ENCODE data around the gene MRPS17. TPM values are rescaled to one million over a fixed set of nuclear protein-coding genes. Genes with fewer than 3 reads are reported as not detected.
A peak's percentile ranks its signal among the peaks of the same experiment; 100 is the strongest.

Gene MRPS17
- total and polyA plus RNA-seq, 5 donors, result 16.6 to 22.2 (median 19.1) TPM

GRCh38 chr7:55953707-55954475, 2.2 kb downstream of the MRPS17 start:
- Histone ChIP-seq H3K9me3 (ENCODE audit: control insufficient read depth, low read length) (no peaks in the 10 kb centered on the region), H3K4me1 (ENCODE audit: control insufficient read depth, insufficient read depth, low read length) (no peaks in the 10 kb centered on the region), H3K27me3 (ENCODE audit: control insufficient read depth, insufficient read depth) (no peaks in the 10 kb centered on the region), H3K4me3 (ENCODE audit: low read length) (no peak overlapping the region), H3K27ac (ENCODE audit: low read length) (no peak overlapping the region)
- ATAC-seq (no peak), DNase-seq (no peak)
- intact Hi-C loops (cut with DNase I), result loop anchor here in 1 of 4 donors (10.0 kb wide), 1 partner anchor 69 kb away; the partner anchor contains the start of gene ZNF713
- 89% methylated on average over 11 of the region's 11 CpGs for WGBS

- Histone ChIP-seq H3K27ac (ENCODE audit: low read length) (no peak overlapping the region), H3K27me3 (ENCODE audit: control insufficient read depth, insufficient read depth) (no peaks in the 10 kb centered on the region), H3K4me3 (ENCODE audit: low read length) (no peak overlapping the region), H3K9me3 (ENCODE audit: control insufficient read depth, low read length) (no peaks in the 10 kb centered on the region), H3K4me1 (ENCODE audit: control insufficient read depth, insufficient read depth, low read length) (no peaks in the 10 kb centered on the region)
- ATAC-seq (no peak), DNase-seq (no peak)
- intact Hi-C loops (cut with DNase I), result loop anchor here in 1 of 4 donors (10.0 kb wide), 1 partner anchor 72 kb away; the partner anchor contains the start of gene ZNF713
- WGBS, result 89% methylated on average over 4 of the region's 4 CpGs
Observed at GRCh38 chr7:55957190-55957589, 5.5 kb downstream of the MRPS17 start.

- H3K4me3 ChIP-seq (ENCODE audit: low read length), result no peak overlapping the region
- ATAC-seq (no peak), DNase-seq (no peak)
- 72% methylated on average over 3 of the region's 3 CpGs for WGBS
- no peak overlapping the region for H3K27ac ChIP-seq (ENCODE audit: low read length)
- H3K27me3 ChIP-seq (ENCODE audit: control insufficient read depth, insufficient read depth), result no peaks in the 10 kb centered on the region
- H3K4me1 ChIP-seq (ENCODE audit: control insufficient read depth, insufficient read depth, low read length), result no peaks in the 10 kb centered on the region
- H3K9me3 ChIP-seq (ENCODE audit: control insufficient read depth, low read length), result no peaks in the 10 kb centered on the region
- intact Hi-C loops (cut with DNase I), result no loop called here
Observed at GRCh38 chr7:55962014-55962413, 10.3 kb downstream of the MRPS17 start.

GRCh38 chr7:55963584-55964168, 12.0 kb downstream of the MRPS17 start:
- no peak for DNase-seq
- Histone ChIP-seq H3K27me3 (ENCODE audit: control insufficient read depth, insufficient read depth) (no peaks in the 10 kb centered on the region), H3K27ac (ENCODE audit: low read length) (peak overlapping the region; percentile 100), H3K4me3 (ENCODE audit: low read length) (peak overlapping the region; percentile 99), H3K4me1 (ENCODE audit: control insufficient read depth, insufficient read depth, low read length) (peaks cover 2% of the 10 kb centered on the region), H3K9me3 (ENCODE audit: control insufficient read depth, low read length) (no peaks in the 10 kb centered on the region)
- 75% methylated on average over 15 of the region's 15 CpGs for WGBS
- no peak for ATAC-seq
- intact Hi-C loops (cut with DNase I), result no loop called here

DNA sequence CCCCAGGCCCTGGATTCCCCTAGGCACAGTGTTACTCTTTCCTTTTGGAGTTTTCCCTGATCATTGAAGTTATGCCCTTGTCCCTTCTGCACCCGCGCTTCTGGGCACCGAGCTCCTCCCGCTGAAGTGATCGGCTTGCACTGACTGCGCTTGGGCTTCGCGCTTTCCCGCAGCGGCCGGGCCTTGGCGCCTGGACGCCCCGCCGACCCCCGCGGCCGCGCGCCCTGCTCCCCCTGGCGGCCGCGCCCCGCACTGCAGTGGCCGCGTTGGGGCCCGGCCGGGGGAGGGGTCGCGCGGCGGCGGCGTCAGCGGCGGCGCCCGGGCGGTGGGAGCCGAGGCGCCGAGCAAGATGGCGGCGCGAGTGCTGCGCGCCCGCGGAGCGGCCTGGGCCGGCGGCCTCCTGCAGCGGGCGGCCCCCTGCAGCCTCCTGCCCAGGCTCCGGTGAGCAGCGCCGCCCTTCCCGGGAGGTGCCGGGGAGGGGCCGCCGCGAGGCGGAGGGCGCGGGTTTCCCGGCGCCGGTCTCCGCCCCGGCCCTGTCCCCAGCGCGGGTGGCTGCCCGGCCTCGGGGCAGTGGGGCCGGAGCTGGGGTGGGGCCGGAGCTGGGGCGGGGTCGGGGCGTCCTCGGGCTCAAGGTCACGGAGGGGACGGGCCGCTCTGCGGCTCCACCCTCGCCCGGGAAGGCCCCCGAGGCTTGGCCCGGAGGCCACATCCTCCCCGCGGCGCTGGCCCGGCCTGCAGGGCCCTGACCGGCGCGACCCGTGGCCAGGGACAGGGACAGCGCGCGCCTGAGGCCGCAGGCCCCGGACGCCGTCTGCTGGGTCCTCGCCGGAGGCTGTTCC, 12.8 kb downstream of the MRPS17 start, which contains the start of gene NIPSNAP2:
Gene NIPSNAP2 (plus strand): TSS at position 325 of the 839 bp plus-strand sequence. CDS start 25 bp downstream, at position 350.
- peak within 1 kb of the TSS; percentile 100 for H3K27ac ChIP-seq (ENCODE audit: low read length)
- peak within 1 kb of the TSS; percentile 99 for H3K4me3 ChIP-seq (ENCODE audit: low read length)
- H3K27me3 ChIP-seq (ENCODE audit: control insufficient read depth, insufficient read depth), result no peaks in the 10 kb centered on the region
- intact Hi-C loops (cut with DNase I), result no loop called here
- H3K9me3 ChIP-seq (ENCODE audit: control insufficient read depth, low read length), result no peaks in the 10 kb centered on the region
- peak; percentile 96 to 98 for ATAC-seq
- peak; percentile 89 to 95 (median 94) for DNase-seq
- under 1% methylated on average over 105 of the region's 105 CpGs for WGBS
- H3K4me1 ChIP-seq (ENCODE audit: control insufficient read depth, insufficient read depth, low read length), result peaks cover 3% of the 10 kb centered on the region

DNA sequence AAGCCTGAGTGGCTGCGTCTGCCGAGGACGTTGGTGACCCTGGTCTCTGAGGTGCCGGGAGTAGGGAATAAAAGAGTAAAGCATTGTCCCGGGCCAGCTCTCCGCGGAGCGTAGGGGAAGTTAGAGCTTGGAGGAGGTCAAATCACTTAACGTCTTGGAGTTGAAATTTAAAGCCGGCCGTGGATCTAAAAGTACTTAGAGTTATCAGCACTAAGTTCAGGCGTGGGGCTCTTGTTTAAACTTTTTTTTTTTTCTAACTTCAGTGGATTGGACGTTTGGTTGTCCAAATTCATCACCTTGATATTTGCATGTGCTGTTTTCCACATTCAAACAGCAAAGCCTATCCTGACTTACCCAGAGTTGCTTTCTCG, 13.4 kb downstream of the MRPS17 start:
- H3K27me3 ChIP-seq (ENCODE audit: control insufficient read depth, insufficient read depth), result no peaks in the 10 kb centered on the region
- intact Hi-C loops (cut with DNase I), result no loop called here
- ATAC-seq (no peak), DNase-seq (no peak)
- H3K27ac ChIP-seq (ENCODE audit: low read length), result peak overlapping the region; percentile 100
- no peaks in the 10 kb centered on the region for H3K9me3 ChIP-seq (ENCODE audit: control insufficient read depth, low read length)
- peaks cover 3% of the 10 kb centered on the region for H3K4me1 ChIP-seq (ENCODE audit: control insufficient read depth, insufficient read depth, low read length)
- peak overlapping the region; percentile 99 for H3K4me3 ChIP-seq (ENCODE audit: low read length)
- WGBS, result 3% methylated on average over 14 of the region's 14 CpGs

DNA sequence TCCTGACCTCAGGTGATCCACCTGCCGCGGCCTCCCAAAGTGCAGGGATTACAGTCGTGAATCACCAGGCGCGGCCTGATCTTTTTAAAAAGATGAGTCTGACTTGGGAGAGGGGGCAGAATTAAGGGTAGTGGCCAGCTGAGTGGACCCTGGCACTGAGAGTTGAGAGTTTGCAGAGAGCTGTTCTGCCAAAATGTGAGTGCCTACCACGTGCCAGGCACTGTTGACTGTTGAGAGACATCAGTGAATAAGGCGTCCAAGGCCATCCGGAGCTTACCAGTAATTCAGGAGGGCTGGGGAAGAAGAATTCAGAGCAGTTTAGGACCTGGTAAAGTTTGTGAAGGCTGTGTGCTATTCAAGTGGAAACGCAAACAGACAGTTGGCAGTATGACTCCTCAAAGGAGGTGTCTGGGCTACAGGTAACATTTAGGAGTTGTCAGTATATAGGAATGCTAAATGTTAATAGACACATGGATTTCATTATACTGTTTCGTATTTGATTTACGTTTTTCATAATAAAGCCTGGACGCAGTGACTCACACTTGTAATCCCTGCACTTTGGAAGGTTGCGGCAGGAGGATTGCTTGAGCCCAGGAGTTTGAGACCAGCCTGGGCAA, 14.2 kb downstream of the MRPS17 start:
- Histone ChIP-seq H3K27me3 (ENCODE audit: control insufficient read depth, insufficient read depth) (no peaks in the 10 kb centered on the region), H3K4me1 (ENCODE audit: control insufficient read depth, insufficient read depth, low read length) (peaks cover 8% of the 10 kb centered on the region), H3K9me3 (ENCODE audit: control insufficient read depth, low read length) (no peaks in the 10 kb centered on the region), H3K27ac (ENCODE audit: low read length) (peak overlapping the region; percentile 100), H3K4me3 (ENCODE audit: low read length) (no peak overlapping the region)
- peak; percentile 39 to 44 for ATAC-seq
- WGBS, result 69% methylated on average over 13 of the region's 13 CpGs
- DNase-seq, result peak; percentile 26 to 65 (median 61)
- intact Hi-C loops (cut with DNase I), result no loop called here

GRCh38 chr7:55966851-55967250, 15.2 kb downstream of the MRPS17 start:
- Histone ChIP-seq H3K4me3 (ENCODE audit: low read length) (no peak overlapping the region), H3K9me3 (ENCODE audit: control insufficient read depth, low read length) (no peaks in the 10 kb centered on the region), H3K4me1 (ENCODE audit: control insufficient read depth, insufficient read depth, low read length) (peaks cover 8% of the 10 kb centered on the region), H3K27me3 (ENCODE audit: control insufficient read depth, insufficient read depth) (no peaks in the 10 kb centered on the region), H3K27ac (ENCODE audit: low read length) (peak overlapping the region; percentile 39)
- ATAC-seq (no peak), DNase-seq (no peak)
- WGBS, result 76% methylated on average over 6 of the region's 6 CpGs
- intact Hi-C loops (cut with DNase I), result no loop called here

DNA sequence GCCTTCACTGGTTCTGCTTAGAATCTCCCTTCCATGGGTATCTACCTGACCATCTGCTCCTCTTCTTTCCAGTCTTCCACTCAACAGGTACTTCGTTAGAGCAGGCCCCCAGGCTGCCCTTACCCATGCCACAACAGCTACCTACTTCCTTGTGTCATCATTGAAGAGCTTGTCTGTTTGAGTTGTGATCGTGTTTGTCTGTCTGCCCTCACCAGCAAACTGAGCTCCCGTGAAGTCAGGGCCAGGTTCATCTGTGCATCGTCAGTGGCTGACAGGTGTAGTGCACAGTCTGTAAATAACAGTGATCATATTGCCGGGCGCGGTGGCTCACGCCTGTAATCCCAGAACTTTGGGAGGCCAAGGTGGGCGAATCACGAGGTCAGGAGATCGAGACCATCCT, 17.7 kb downstream of the MRPS17 start:
- no peaks in the 10 kb centered on the region for H3K9me3 ChIP-seq (ENCODE audit: control insufficient read depth, low read length)
- DNase-seq, result no peak
- H3K4me3 ChIP-seq (ENCODE audit: low read length), result no peak overlapping the region
- no peaks in the 10 kb centered on the region for H3K27me3 ChIP-seq (ENCODE audit: control insufficient read depth, insufficient read depth)
- peaks cover 8% of the 10 kb centered on the region for H3K4me1 ChIP-seq (ENCODE audit: control insufficient read depth, insufficient read depth, low read length)
- intact Hi-C loops (cut with DNase I), result no loop called here
- no peak for ATAC-seq
- WGBS, result 88% methylated on average over 11 of the region's 11 CpGs
- H3K27ac ChIP-seq (ENCODE audit: low read length), result peak overlapping the region; percentile 2

GRCh38 chr7:55970561-55970960, 18.9 kb downstream of the MRPS17 start:
- ATAC-seq, result peak in 1 of 2 donors; percentile 29
- Histone ChIP-seq H3K4me3 (ENCODE audit: low read length) (no peak overlapping the region), H3K9me3 (ENCODE audit: control insufficient read depth, low read length) (no peaks in the 10 kb centered on the region), H3K27me3 (ENCODE audit: control insufficient read depth, insufficient read depth) (no peaks in the 10 kb centered on the region), H3K27ac (ENCODE audit: low read length) (peak overlapping the region; percentile 86), H3K4me1 (ENCODE audit: control insufficient read depth, insufficient read depth, low read length) (peaks cover 8% of the 10 kb centered on the region)
- intact Hi-C loops (cut with DNase I), result no loop called here
- 72% methylated on average over 7 of the region's 7 CpGs for WGBS
- DNase-seq, result no peak
